Stimulated activated CD8-positive, alpha-beta memory T cell treated with anti-CD3 and anti-CD28 coated beads, Interleukin-2, amount 100 ng/mL, for 1 hour (primary cell): ENCODE measurements around the gene PODN.

Experiments
- DNase-seq, 2 donors: peaks; one replicate each; pipeline ENCODE4 v3.0.0-alpha.2; 2020; ENCODE audit warnings: low read depth in 2 of 2

Gene PODN

GRCh38 chr1:53114581-53115400, 52.8 kb downstream of the PODN start:
- no peak for DNase-seq

DNA sequence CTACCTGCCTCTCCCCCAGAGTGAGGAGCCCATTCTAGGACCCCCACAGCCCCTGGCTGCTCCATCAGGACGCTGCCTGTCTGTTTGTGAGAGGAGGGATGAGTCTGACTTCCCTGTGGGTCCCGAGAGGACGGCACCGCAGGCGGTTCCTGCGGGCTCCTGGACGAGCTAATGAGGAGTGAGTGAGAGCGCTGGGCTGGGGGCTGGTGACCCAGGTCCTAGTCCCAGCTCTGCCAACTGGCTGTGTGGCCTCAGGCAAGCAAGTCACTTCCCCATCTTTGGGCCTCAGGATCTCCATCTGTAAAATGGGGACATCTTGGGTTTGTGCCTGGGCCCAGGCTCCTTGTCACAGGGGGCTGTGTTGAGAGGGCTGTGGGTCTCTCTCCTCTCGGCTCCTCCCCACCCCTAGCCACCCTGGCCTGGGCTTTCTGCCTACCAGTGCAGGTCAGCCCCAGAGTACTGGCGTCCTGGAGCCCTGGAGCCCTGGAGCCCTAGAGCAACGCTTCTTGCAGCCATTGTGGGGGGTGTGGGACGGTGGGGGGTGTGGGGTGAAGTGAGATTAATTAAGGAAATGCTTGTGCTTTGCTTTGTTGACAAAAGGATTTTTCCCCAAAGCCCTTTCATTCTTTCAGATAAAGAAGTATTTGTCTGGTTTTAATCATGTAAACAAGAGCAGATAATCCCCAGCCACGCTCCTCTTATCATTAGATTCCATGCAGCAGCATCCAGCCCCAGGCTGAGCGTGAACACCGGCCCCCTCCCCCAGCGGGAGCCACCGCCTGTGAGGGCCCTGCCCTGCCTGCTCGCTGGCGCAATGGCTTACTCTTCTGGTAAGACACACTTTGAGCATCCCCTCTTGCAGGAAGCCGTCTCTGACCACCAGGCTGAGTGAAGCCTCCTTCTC, 53.6 kb downstream of the PODN start:
- no peak for DNase-seq

DNA sequence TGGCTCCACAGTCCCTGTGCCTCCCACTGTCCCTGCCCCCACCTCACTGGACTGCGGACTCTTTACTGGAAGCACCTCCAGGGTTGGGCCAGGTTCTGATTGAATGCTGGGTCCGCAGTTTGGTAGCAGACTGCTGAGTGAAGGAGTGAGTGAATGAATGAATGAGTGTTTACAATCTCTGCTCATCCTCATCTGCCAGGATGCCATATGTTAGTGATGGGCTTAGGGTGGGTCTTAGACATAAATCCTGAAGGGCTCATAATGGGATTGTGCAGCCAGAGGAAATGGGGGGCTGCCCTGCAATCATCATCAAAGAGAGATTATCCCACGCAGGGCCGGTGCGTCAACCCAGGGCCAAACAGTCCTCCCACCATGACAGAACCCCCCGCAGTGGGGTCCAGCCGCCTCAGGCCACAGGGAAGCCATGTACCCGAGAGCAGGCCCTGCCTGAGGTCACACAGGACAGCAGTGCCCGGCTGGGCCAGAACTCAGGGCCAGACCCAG, 54.3 kb downstream of the PODN start:
- DNase-seq, result no peak

GRCh38 chr1:53116933-53117600, 55.1 kb downstream of the PODN start:
- DNase-seq, result no peak

- DNase-seq, result no peak
These were observed 55.8 kb downstream of the PODN start for GRCh38 chr1:53117836-53118235.

DNA sequence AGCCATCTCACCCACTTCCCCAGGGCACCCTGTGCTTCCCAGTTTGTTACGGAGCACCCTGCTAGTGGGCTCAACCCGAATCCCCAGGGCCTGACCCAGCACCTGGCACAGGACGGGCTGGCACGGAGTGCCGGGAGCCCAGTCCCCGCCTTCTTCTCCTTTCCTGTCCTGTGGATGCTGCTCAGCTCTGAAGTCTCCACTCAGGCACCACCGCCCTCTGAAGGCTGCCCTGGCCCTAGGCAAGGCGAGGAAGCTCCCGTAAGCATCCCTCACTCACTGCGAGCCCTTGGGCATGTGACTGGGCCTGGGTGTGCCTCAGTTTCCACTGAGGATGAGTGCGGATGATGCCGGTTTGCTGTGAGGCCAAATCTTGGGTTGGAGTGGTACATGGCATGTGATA, 58.6 kb downstream of the PODN start:
- DNase-seq, result no peak

DNA sequence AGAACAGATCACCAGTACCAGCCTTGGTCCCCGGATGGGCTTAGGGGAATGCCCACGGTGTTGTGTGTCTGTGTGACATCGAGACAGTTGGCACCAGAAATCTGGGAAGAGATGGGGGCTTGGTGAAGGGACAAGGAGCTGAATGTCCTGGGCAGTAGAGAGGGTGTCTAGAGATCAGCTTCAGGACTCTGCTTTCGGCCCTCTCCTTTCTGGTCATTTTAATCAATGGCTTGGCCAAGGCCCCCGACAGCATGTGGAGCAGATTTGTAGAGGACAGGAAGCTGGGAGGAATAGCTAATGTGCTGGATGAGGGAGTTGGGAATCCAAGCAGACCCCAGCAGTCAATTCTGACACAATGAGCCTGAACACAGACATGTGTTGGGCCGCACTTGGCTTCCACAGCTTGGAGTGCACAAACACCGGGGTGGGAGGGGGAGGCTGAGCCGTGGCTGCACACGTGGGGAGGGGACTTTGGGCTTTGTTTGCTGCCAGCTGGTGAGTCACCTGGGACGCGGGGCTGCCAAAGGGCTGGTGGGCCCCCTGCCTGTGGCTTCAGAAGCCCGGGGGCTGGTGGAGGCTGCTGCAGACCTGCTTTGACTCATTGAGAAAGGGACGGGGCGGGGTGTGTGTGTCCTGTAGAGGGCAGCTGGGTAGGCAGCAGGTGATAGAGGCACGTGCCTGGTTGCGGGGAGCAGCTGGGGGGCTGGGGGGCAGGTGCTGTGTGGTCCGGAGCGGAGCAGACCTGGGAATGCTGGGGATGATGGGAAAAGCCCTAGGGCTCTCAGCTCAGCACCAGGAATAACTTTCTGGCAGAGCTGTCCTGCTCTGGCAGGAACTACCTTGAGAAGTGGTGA, 59.5 kb downstream of the PODN start:
- DNase-seq, result no peak

GRCh38 chr1:53122201-53122885, 60.3 kb downstream of the PODN start:
- no peak for DNase-seq

- DNase-seq, result no peak
These were observed 61.0 kb downstream of the PODN start for GRCh38 chr1:53122961-53123413.

GRCh38 chr1:53123453-53124140, 61.6 kb downstream of the PODN start:
- DNase-seq, result no peak

GRCh38 chr1:53125122-53125521, 63.1 kb downstream of the PODN start:
- DNase-seq, result no peak

DNA sequence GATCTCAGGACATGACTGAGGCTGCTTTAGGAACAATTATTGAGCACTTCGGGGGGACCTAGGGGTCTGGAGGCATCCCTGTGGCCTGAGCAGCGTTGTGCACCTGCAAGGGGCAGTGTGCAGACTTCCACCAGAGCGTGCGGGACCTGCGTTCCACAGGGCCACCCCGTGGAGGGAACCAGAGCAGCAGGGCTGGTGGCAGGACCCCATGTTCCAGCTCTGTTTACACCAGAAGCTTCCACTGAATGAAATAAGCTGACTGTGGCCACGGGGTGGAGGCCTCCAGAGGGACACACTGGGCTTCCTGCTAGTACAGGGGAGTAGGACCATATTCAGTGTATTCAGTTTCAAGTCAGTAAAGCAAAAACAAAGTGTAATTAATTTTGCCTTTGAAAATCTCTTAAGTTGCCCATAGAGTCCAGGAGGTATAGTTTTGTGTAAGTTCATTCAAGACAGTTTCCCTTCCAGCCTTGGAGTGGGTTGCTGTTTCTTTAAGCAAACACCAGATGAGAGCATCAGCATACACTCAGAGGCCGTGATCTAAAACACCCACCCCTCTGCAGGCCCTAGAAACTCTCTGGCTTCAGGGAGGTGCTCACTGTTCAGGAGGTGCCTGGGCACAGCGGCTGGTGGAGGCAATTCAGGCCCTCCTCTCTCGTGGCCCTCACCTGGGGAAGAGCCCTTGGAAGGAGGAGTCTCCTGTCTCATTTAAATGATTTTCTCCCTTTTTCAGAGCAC, 63.8 kb downstream of the PODN start:
- DNase-seq, result no peak

GRCh38 chr1:53126495-53126894, 64.5 kb downstream of the PODN start:
- no peak for DNase-seq

GRCh38 chr1:53127546-53127945, 65.5 kb downstream of the PODN start:
- DNase-seq, result no peak

DNA sequence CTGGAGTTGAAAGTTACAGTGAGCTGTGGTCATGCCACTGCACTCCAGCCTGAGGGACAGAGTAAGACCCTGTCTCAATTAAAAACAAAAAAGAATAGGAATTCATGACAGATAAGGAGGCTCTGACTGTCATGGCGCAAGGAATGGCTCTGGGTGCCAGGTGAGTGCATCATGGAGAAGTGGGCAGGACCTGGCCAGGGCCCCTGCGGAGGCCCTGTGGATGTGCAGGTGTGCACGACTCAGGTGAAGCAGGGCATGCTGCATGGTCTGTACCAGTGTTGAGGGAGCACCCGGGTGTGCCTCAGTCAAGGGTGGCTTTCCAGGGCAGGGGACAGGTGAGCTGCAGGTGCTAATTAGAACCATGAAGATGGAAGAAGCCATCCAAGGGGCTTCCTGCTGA, 66.4 kb downstream of the PODN start:
- no peak for DNase-seq

GRCh38 chr1:53129891-53130597, 68.0 kb downstream of the PODN start:
- no peak for DNase-seq

GRCh38 chr1:53130598-53130877, 68.5 kb downstream of the PODN start:
- DNase-seq, result no peak

DNA sequence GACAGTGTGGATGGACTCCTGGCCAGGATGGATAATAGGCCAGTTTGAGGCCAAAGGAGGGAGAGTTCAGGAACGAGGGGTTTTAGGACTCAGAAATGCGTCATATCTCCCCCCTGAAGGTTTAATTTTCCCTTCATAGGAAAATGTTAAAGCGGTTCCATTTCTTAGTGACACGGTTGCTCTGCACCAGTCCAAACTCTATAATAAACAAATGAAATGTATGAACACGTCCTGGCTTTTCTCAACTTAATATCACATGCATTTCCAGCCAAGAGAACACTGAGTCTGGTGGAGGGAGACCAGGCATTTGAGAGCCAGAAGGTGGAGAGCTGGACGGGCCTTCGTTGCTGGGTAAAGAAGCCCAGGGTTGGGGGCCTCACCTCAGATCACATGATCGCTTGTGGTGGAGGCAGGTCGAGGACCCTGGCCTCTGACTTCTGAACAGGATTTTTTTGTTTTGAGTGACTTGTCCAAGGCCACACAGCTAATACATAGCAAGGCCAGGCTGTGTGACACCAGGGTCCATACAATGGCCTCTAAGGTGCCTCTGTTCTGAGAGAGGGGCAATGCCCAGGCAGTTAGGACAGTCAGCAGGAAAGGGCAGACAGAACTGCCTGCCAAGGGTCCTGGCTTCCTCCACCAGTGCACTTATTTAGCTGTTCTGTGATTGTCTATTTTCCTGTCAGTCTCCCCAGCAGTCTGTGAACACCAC, 69.0 kb downstream of the PODN start:
- no peak for DNase-seq
